NCI-H1417 (cell line): ENCODE results near the gene CBL.
"Not testable (repeated sequence)": the region's sequence is repeated elsewhere in the genome, so short reads cannot be mapped to it uniquely, and the experiment has no call there.

Experiments
- DNase-seq, 3 experiments: peaks; one replicate each; lab custom pipeline; 2025; lab: John Stamatoyannopoulos, UW

CBL gene

DNA sequence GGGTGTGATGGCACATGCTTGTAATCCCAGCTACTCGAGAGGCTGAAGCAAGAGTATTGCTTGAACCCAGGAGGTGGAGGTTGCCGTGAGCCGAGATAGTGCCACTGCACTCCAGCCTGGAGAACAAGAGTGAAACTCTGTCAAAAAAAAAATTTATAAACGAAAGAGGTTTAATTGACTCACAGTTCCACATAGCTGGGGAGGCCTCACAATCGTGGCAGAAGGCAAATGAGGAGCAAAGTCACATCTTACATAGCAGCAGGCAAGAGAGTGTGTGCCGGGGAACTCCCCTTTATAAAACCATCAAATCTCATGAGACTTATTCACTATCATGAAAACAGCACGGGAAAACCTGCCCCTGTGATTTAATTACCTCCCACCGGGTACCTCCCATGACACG, 21.7 kb upstream of the CBL start:
- not testable (repeated sequence) for DNase-seq

DNA sequence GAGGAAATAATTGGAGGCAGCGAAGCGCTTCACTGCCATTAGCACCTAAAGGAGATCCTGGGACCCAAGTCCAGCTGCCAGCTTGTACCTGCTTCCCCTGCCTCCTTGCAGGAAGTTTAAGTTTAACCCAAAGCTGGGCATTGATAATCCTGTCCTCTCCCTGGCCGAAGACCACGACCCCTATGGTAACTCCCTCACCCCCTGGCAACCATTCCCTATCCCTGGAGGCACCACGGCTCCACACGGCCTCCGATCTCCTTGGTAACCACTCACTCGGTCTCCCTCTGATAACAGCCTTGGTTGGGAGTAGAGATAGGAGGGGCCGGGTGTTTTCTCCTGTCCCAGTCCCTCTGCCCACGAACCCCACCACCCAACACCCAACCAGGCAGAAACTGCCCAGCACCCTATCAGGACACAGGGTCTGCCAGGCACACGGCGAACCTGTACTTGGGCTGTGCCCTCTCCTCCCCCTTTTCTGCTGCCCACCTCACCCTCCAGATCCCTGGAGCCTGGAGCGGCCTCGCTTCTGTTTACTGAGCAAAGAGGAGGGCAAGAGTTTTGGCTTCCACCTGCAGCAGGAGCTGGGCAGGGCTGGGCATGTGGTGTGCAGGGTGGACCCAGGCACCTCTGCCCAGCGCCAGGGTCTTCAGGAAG, 20.0 kb upstream of the CBL start:
- peak in 2 of 3 experiments; percentile 24 to 60 for DNase-seq

DNA sequence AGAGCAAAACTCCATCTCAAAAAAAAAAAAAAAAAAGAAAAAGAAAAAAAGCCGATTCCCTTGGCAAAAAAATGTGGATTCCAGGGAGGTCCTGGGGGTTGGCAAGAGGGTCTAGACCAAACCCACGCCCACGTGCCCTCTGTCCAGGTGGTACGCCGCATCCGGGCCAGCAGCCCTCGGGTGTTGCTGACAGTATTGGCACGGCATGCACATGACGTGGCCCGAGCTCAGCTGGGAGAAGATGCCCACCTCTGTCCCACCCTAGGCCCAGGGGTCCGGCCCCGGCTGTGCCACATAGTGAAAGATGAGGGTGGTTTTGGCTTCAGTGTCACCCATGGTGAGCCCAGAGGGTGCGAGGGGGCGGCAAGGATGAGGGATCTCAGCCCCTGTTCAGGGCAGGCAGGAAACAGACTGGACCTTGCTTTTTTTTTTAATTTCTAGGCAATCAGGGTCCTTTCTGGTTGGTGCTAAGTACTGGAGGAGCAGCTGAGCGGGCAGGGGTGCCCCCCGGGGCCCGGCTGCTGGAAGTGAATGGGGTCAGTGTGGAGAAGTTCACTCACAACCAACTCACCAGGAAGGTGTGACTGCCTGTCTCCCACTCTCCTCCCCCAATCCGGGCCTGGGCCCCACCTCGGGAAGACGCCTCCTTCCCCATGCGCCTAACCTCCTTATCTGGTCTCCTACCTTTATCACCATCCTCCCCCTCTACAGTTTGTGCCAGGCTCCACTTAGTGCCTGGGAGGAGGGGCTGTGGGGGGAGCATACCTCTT, 18.8 kb upstream of the CBL start:
- no peak for DNase-seq

DNA sequence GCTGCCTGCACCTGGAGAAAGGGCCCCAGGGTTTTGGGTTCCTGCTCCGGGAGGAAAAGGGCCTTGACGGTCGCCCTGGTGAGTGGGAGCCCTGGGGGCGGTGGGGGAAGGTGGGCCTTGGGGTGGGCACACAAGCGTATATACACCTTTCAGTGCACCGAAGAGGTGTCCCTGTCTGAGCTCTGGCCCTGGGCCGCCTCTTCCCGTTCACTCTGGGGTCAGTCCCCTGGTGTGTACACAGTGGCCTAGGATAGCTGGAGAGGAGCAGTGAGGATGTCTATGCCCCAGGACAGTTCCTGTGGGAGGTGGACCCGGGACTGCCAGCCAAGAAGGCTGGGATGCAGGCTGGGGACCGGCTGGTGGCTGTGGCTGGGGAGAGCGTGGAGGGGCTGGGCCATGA, 18.1 kb upstream of the CBL start:
- no peak for DNase-seq

DNA sequence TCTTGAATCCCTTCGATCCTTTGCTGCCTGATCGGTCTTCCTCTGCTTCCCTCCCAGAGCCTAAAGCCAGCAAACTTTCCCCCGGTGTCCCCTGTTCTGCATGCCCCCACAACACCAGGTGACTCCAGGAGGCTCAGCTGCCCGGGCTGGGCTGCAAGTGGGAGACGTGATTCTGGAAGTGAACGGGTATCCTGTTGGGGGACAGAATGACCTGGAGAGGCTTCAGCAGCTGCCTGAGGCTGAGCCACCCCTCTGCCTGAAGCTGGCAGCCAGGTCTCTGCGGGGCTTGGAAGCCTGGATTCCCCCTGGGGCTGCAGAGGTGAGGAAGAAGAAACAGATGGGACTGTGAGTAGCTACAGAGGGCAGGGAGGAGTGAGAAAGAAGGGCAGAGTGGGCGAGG, 17.3 kb upstream of the CBL start:
- DNase-seq: no peak

DNA sequence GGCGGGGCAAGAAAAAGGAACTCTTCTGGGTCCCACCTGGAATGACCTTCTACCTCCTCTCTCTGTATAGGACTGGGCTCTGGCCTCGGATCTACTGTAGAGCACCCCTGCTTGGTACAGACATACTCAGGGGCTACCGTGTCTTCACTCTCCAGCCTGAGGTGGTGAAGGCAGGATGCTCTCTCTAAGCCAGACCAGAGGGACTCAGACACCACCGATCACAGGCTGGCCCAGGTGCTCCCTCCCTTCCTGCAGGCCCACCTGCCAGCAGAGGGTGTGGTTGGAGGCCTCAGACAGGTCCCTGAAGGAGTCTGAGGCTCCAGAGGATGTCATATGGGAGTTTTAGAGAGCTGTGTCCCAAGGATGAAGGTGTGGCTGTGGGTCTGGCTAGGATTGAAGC, 16.7 kb upstream of the CBL start:
- DNase-seq: no peak

DNA sequence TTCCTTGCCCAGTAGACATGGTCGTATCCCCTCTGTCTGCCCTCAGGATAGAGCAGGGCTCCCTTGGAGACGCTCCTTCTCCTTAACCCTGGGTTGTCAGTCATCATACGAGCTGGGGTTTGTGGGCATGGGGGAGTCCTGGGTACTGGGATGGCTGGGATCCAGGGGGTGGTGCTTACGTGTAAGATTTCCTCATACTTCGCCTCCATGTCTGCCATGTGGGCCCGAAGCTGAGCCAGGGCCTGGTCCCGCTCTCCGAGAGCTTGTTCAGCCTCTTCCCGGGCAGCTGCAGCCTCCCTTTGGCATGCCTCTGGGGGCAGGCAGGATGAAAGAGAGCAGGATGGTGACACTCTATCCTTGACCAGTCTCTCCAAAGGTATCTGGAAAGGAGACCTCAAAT, 15.6 kb upstream of the CBL start:
- no peak for DNase-seq

DNA sequence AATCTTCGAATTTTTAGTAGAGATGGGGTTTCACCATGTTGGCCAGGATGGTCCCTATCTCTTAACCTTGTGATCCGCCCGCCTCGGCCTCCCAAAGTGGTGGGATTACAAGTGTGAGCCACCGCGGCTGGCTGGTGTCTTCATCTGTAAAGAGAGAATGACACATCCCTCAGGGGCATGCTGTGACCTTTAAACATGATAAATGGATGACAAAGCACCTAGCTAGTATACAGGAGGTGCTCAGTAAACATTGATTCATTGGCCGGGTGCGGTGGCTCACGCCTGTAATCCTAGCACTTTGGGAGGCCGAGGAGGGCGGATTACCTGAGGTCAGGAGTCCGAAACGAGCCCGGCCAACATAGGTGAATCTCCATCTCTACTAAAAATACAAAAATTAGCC, 14.9 kb upstream of the CBL start:
- DNase-seq: not testable (repeated sequence)

DNA sequence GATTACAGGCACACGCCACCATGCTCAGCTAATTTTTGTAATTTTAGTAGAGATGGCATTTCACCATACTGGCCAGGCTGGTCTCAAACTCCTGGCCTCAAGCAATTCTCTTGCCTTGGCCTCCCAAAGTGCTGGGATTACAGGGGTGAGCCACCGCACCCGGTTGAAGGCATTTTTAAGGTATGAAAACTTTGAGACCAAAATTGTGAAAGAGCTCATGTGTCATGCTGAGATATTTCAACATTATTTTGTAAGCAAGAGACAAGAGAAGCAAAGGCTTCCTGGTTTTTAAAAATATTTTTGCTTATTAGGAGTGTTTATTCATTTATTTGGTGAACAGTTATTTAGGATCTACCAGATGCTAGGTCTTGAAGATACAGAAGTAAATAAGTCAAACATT, 14.0 kb upstream of the CBL start:
- no peak for DNase-seq

DNA sequence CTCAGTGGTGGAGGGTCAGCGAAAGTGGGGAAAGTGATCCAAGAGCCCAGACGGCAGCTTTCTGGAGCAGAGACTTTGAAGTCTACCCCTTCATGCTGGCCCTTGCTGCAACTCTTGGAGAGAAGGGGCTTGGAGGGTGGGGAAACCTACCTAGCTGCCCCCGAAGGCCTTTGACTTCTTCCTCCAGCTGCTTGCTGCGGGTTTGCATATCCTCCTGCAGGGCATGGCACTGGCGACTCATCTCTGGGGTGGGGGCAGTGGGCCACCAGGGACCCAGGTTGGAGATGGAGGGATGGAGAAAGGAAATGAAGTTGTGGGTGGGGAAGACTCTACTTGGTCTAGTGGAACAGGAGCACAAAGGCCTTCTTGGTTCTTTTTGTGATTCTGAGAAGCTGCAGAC, 13.1 kb upstream of the CBL start:
- DNase-seq: no peak

DNA sequence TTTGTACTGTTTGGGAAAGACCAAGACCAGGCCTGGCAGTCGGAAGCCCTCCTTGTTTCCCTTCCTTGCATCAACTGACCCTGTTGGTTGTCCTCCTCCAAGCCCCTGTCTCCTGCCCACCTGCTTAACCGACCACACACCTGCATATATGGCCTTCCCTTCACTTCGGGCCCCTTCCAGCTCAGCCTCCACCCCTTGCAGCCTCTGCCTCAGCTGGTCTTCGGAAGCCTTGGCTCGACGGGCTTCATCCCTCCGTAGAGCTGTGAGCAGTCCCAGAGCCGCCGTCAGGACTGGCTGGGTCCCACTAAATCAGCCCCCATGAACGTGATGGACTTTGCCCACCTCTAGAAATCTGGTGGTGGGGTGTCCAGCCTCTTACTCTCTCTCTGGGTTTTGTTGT, 12.5 kb upstream of the CBL start:
- no peak for DNase-seq

DNA sequence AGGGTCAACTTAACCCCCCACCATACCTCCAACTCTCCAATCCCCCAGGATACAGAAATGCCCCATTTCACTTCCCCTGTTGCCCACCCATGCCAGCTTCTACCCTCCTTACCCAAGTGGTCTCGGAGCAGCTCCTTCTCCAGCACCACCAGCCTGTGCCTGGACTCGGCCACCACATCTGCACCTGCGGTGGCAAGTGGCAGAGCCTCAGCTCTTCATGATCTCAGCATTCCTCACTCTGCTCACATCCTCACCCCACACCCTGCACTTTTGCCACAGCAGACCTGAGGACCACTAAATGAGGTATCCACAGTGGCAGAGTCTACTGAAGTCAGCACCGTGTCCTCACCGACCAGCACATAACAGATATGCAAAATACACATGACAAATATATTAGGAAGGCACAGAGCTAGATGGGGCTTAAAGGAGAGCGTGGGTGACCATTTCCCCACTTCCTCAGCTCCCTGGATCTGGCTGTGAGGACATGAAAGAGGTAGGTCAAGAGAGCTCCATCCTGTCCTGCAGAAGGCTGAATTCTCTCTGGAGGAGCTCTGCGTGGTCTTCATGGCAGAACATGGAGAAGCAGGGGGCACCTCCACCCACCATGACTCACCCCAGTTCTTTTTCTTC, 11.2 kb upstream of the CBL start:
- no peak for DNase-seq

DNA sequence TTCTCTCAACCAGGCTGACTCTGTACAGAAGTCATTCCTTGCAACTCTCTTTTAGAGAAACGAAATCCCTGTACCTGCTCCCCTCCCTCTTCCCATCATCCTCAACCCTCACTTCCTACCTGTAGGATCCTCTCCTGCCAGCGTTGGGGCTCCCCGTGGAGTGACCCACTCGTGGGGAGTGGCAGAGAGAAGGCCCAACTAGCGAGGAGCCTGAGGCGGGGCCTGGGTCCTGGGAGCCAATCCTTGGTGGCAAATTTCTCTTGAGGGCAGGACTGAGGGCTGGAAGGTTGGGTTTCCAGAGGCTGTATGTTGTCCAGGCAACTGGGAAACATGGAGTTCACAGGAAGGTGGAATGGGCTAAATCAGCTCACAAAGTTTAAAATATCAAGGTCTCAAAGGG, 10.5 kb upstream of the CBL start:
- peak; percentile 71 to 87 (median 77) for DNase-seq

DNA sequence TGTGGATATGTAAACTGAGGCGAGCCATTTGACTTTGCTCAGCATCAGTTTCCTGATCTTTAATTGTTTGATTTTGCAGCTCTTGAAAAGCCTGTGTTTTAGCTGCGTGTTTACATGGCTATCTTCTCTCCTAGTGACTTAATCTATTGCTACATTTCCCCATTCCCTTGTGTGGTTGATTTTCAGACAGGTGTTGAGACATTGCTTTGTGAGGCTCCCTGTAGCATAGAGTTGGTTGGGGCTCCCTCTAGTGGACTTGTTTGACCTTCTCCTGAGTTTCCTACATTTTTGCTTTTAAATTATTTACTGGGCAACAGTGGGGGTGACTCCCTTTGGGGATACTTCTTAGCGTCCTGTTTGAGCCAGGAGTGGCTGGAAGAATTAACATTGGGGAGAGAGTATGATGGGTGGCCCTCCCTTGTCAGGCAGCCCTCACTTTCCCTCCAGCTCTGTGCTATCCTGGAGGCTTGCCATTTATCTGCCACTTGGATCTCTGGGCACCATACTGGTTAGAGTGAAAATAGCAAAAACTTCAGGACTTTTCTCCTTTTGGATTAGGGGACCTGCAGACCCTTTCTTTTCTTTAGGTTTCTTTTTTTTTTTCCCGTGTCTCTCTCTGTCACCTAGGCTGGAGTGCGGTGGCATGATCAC, 9.2 kb upstream of the CBL start:
- peak; percentile 81 to 95 (median 84) for DNase-seq

DNA sequence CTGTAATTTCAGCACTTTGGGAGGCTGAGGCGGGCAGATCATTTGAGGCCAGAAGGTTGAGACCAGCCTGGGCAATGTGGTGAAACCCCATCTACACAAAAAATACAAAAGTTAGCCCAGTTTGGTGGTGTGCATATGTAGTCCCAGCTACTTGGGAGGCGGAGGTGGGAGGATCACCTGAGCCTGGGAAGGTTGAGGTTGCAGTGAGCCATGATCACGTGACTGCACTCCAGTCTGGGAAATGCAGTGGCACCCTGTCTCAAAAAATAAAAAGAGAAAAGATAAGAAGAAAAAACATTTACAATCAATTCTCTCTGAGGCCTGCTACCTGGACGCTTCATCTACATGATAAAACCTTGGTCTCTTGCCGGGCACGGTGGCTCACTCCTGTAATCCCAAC, 7.2 kb upstream of the CBL start:
- DNase-seq: no peak

DNA sequence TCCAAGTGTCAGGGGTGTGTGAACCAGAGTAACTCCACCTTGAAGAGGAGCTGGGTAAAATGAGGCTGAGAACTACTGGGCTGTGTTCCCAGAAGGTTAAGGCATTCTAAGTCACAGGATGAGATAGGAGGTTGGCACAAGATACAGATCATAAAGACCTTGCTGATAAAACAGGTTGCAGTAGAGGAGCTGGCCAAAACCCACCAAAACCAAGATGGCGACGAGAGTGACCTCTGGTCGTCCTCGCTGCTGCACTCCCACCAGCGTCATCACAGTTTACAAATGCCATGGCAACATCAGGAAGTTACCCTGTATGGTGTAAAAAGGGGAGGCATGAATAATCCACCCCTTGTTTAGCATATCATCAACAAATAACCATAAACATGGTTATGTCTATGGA, 4.9 kb upstream of the CBL start:
- not testable (repeated sequence) for DNase-seq

DNA sequence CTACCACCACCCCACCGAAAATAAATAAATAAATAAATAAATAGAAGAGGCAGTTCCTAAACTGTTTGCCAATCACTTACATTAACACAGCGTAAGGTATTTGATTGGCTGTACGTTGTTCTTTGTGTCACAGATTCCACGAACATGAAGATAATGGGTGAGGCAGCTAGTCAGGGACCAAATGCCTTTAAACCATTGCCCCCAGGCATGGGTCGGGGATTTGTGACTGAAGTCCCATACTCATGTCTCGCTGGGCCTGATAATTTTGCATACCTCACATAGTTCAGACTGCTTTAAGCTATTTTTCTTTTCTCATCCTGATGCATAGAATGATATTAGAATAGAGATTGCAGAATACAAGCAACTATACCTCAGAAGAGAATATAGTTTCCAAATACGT, 3.6 kb upstream of the CBL start:
- no peak for DNase-seq

DNA sequence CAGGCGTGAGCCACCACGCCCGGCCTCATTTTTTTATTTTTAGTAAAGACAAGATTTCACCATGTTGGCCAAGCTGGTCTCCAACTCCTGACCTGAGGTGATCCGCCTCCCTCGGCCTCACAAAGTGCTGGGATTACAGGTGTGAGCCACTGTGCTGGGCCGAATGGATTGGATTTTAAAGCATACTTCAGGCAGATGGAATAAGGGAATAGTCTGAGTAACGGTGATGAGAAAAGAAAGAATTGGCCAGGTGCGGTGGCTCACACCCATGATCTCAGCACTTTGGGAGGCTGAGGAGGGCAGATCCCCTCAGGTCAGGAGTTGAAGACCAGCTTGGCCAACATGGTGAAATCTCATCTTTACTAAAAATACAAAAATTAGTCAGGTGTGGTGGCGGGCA, 2.1 kb upstream of the CBL start:
- no peak for DNase-seq

DNA sequence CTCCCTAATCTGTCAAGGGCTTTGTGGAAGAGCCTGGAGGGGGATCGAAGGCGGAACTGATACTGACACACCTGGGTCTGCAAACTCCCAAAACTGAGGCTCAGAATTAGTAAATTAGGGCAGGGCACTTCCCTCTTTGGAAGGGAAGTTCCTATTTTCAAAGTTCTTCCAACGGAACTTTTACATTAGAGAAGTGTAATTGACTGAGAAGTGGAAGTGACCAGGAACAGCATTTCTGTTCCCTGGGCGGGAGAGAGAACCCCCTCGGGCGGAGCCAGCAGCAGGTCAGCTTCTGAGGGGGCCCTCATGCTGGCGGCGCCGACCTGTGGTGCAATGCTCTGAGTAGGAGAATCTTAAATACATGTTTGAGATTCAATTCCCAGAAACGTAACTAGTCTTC, 1.1 kb upstream of the CBL start:
- no peak for DNase-seq

DNA sequence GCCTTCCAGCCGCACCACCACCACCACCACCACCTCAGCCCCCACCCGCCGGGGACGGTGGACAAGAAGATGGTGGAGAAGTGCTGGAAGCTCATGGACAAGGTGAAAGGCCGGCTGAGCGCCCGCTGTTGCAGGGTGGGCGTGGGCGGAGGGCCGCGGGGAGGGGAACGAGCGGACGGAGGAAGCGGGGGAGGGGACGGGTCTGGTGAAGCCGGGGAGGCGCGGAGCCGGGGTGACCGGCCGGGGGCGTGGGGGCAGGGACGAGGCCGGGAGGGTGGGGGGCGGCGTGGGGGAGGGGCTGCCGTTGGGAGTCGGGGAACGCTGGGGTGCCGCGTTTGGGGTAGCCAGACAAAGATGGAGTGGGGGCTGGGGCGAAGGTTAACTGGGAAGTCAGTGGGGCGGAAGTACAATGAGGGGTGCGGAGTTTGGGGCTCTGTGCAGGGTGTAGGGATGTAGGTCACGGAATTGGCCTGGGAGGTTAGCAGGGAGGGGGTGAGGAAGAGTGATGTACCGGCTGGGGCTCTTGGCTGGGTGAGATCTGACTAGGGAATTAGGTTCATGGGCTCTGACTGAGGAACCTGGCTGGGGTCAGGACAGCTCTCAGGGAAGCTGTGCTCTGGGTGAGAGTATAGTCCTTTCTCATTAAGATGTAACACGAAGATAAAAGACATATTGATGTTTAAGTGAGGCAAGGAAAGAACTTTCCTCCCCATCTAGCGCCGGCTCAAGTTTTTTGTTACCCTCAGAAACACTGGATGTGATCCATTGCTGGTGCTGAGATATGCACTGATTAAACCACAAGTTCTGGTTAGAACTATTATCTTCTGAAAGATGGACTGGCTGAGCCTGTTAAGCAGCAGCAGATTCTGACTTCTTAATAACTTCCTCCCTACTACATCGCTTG, 624 bp downstream of the CBL start:
- DNase-seq: peak in 2 of 3 experiments; percentile 55 to 87

DNA sequence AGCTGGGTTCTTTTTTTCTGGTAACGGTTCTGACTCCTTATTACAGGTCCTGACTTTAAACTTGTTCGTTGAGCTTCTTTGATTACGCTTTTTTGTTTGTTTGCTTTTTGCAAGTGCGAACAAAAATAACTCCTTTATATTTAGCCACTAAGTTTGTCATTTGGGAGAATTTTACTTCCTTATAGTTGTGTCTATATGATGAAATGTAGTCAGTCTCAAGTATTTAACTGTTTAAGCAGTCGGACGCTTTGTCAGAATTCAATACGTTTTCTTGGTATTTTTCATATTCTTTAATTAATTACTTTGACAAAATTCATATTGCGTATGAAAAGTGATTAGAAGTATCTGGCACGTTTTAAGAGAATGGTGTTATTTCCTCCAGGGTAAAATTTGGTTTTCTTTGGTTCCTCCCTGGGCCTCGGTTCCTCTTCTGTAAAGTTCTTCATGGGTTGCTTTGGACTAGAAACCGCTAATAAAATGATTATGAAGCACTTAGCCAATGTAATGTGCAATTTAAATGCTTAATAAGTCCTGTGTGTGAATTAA, 1.3 kb downstream of the CBL start:
- DNase-seq: no peak

DNA sequence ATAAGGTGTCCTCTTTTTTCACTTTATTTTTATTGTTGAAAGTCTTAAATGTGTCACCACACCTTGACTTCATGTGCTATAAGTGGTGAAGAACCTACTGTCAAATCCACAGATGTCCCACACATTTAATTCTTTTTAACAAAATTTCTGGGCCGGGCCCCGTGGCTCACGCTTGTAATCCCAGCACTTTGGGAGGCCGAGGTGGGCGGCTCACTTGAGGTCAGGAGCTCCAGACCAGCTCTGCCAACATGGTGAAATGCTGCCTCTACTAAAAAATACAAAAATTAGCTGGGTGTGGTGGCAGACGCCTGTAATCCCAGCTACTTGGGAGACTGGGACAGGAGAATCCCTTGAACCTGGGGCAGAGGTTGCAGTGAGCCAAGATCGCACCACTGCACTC, 3.0 kb downstream of the CBL start:
- DNase-seq: no peak
